Amniotic stem cell (primary cell): ENCODE data around the gene HMBS.

Experiments used
- DNase-seq: peaks from one replicate; lab custom pipeline; 2025; lab: John Stamatoyannopoulos, UW

The HMBS gene

DNA sequence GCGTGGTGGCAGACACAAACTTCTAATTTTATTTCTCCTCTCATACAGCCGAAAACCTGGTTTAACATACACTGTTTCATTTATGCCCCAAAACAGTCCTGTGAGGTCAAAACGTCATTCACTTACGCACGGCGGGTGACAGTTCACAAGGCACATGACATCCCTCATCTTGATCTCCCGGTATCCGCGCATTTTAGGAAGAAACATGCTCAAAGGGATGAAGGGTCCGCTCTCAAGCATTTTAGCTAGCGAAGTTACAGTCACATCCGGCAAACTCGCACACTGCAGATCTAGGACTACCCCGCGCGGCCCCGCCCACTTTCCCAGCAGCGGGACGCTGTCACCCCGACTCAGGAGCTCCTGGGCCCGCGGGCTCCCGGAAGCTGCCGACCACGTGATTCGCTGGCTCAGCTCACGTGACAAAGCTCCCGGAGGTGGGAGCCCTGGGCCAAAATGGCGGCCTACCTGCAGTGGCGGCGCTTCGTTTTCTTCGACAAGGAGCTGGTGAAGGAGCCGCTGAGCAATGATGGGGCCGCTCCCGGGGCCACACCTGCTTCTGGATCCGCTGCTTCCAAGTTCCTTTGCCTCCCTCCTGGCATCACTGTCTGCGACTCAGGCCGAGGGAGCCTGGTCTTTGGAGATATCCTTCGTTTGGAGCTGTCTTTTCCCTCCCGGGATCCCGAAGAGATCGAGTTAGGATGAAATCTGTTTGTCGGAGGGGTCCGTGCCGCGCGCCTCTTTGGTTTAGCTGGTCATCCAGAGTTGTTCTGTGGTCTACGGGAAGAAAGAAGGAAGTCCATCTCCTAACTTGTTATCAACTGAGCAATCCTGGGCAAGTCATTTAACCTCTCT, 17.1 kb upstream of the HMBS start, which contains the start of gene VPS11:
VPS11 (plus strand) TSS at position 448 of the 852 bp plus-strand sequence; CDS start at position 454, 6 bp downstream.
- peak; percentile 97 for DNase-seq

DNA sequence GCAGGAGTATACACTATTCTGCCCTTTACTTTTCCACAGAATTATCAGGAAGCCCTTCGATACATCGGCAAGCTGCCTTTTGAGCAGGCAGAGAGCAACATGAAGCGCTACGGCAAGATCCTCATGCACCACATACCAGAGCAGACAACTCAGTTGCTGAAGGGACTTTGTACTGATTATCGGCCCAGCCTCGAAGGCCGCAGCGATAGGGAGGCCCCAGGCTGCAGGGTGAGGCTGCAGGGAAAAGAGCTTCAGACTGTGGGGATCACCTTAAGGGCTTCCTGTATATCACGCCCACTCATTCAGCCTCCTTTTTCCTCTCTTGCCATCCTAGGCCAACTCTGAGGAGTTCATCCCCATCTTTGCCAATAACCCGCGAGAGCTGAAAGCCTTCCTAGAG, 6.8 kb upstream of the HMBS start:
- no peak for DNase-seq

DNA sequence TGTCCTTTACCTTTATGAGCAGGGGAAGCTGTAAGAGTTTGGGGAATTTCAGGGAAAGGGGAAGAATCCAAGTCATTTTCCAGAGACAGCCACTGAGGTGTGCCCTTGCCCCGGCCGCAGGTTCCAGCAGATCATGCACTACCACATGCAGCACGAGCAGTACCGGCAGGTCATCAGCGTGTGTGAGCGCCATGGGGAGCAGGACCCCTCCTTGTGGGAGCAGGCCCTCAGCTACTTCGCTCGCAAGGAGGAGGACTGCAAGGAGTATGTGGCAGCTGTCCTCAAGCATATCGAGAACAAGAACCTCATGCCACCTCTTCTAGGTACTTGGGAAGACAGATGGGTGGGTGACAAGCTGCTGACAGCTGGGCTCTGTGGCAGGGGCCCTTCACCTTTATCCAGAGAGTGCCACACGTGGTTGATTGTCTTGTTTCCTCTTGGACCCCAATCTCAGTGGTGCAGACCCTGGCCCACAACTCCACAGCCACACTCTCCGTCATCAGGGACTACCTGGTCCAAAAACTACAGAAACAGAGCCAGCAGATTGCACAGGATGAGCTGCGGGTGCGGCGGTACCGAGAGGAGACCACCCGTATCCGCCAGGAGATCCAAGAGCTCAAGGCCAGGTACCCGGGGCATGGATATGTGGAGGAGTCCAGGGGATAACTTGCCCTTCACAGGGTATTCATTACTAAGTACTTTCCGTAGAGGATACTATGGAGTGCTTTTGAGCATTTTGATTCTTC, 5.8 kb upstream of the HMBS start:
- DNase-seq: no peak

GRCh38 chr11:119081682-119082260, 2.9 kb upstream of the HMBS start:
- DNase-seq: no peak

DNA sequence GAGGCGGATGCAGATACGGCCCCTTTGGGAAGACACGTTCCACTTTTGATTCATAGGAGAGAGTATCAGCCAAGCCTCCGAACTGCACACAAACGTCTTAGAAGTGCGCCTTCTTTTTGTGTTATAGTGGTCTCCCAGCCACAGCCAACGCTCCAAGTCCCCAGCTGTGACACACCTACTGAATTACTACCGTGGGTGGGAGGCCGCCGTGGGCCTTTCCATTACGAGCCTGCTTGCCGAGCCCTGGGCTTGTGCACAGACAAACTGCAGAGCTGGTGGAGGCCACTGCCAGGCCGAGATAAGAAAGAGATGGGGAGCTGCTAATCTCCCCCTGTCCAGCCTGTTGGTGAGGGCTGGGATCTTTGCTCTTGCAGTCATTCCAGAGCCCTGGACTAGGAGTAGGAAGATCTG, 761 bp downstream of the HMBS start:
- DNase-seq: no peak

GRCh38 chr11:119087123-119087522, 2.4 kb downstream of the HMBS start:
- no peak for DNase-seq

GRCh38 chr11:119087747-119088241, 3.1 kb downstream of the HMBS start:
- no peak for DNase-seq

DNA sequence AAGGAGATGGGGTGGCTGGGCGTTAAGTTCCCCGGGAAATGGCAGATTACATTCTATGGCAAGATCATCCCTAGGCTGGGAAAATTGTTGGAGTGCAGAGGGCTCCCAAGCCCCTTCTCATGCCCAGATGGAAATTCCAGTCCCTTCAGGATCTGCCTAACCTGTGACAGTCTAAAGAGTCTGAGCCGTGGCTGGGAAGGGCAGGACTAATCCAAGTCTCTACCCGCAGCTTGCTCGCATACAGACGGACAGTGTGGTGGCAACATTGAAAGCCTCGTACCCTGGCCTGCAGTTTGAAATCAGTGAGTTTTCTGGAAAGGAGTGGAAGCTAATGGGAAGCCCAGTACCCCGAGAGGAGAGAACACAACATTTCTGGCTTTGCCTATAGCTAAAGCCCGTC, 3.7 kb downstream of the HMBS start:
- no peak for DNase-seq

- no peak for DNase-seq
These were observed 4.6 kb downstream of the HMBS start for GRCh38 chr11:119089319-119089718.

DNA sequence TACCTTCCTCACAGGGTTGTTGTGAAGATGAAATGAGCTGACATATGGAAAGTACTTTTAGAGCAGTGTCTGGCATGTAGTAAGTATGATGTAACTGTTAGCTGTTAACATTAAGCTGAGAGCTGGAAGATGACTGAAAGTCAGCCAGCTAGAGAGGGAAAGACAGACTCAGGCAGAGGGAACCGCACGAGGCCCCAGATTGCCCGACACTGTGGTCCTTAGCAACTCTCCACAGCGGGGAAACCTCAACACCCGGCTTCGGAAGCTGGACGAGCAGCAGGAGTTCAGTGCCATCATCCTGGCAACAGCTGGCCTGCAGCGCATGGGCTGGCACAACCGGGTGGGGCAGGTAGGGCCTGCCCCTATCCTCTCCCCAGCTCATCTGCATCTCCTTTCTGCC, 6.5 kb downstream of the HMBS start:
- no peak for DNase-seq

DNA sequence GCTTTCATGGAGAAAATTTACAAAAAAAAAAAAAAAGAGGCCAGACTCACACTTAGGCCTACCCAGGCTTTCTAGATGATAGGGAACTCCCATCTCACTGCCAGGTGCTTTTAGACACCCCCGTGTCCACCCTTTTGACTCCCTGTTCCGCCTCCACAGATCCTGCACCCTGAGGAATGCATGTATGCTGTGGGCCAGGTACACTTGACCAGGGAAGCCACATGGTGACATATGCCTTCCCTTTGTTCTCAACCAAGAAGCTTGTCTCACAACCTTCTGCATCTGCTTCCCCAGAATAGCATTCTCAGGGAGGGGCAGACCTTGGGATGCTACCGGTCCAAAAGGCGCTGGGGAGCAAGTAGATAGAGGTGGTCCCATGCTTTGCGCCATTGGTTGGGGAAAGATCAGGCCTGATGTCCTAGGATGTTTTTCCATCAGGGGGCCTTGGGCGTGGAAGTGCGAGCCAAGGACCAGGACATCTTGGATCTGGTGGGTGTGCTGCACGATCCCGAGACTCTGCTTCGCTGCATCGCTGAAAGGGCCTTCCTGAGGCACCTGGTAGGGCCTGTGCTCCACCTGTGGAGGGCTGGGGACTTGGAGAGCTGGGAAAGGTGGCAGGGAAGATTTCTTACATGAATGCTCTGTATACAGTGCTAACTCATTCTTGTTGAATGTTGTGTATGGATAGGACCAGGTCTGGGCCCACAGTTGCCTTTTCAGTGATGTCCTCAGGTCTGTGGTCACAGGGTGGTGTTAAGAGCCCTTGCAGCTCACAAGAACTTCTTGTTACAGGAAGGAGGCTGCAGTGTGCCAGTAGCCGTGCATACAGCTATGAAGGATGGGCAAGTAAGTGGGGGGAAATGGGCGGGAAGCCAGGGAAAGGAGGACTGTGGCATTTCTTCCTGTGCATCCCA, 7.5 kb downstream of the HMBS start:
- DNase-seq: no peak

- no peak for DNase-seq
These were observed 8.5 kb downstream of the HMBS start for GRCh38 chr11:119092880-119093842.

DNA sequence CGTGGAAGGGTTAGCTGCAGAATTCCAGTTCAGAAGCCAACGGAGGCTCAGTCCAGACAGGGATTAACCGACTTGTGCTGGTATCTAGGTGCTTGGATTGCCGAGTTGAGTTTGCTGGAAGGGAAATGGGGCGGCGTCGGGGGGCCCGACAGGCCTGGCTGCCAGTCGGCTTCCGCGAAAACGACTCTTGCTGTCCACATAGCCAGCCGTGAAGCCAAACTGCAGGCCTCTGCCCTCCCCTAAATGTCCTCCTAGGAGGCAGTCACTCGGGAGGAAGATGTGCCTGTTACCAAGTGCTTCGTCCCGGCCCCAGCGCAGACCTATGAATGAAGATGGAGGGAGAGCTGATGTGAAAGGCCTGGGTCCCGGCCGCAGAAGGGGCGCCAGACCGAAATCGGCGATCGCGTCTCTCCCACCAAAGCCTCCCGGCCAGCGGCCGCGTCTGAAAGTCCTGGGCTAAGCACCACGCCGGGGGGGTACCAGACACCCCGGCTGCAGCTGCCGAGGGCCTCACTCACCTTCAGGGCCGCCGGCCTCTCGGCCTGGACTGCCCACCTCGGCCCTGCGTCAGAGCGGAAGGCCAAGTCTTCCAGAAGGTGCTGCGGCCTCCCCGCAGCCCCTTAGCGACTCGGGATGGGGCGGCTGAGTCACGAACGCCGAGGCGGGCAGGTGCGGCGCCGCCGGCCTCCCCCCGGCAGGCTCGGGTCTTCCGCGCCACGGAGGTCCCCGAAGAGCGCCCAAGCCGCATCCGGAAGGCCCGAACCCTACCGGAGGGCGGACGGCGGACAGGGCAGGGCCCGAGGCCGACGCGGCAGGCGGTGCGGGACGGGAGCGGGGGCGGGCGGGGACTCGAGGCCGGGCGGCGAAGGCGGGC, 9.5 kb downstream of the HMBS start:
- DNase-seq: no peak

- DNase-seq: peak; percentile 58
These were observed 10.1 kb downstream of the HMBS start for GRCh38 chr11:119094816-119095065.

GRCh38 chr11:119095066-119095880, 10.6 kb downstream of the HMBS start:
- peak; percentile 98 for DNase-seq

DNA sequence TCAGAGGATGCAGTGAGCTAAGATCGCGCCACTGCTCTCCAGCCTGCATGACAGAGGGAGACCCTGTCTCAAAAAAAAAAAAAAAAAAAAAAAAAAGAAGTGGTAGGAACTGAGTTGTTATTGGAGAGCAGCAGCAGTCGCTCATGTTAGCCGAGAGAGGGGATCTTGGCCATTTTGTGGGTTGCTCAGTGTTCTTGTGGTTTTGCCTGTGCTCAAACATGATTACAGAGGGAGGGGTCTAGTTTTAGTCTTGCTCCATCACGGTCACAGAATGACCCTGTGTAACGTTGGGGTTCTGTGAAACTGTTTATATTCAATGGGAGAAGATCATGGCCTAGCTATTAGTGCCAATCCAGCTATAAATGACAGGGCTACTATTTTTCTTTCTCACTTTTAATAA, 15.0 kb downstream of the HMBS start:
- DNase-seq: no peak

GRCh38 chr11:119100246-119100970, 15.7 kb downstream of the HMBS start:
- DNase-seq: no peak
